Stimulated activated CD4-positive, alpha-beta T cell treated with anti-CD3 and anti-CD28 coated beads, TNF-alpha, amount 100 ng/mL, for 48 hours (primary cell): ENCODE measurements around the gene COL4A3.

ENCODE experiments used
- DNase-seq, 3 donors: peaks; one replicate each; pipeline ENCODE4 v3.0.0-alpha.2; 2020; ENCODE audit warnings: low read depth in 3 of 3

COL4A3 gene

GRCh38 chr2:227339098-227339599 lies 174.7 kb downstream of the COL4A3 start:
- DNase-seq = no peak

- no peak for DNase-seq
Measured at GRCh38 chr2:227340106-227340505, 175.7 kb downstream of the COL4A3 start.

- DNase-seq = no peak
Measured at GRCh38 chr2:227341553-227341952, 177.1 kb downstream of the COL4A3 start.

- DNase-seq = no peak
Measured at GRCh38 chr2:227344231-227344630, 179.8 kb downstream of the COL4A3 start.

GRCh38 chr2:227347117-227347516 lies 182.7 kb downstream of the COL4A3 start:
- no peak for DNase-seq

GRCh38 chr2:227348324-227348723 lies 183.9 kb downstream of the COL4A3 start:
- DNase-seq = no peak

GRCh38 chr2:227349989-227350612 lies 185.7 kb downstream of the COL4A3 start:
- DNase-seq = no peak

- DNase-seq = no peak
Measured at GRCh38 chr2:227351639-227352038, 187.2 kb downstream of the COL4A3 start.

GRCh38 chr2:227360351-227360750 lies 195.9 kb downstream of the COL4A3 start:
- no peak for DNase-seq

GRCh38 chr2:227363756-227364155 lies 199.3 kb downstream of the COL4A3 start:
- no peak for DNase-seq
